B cell (primary cell): ENCODE measurements around the gene ATP5F1E.

Experiments
- CTCF ChIP-seq: fragments of 200-600 bp; IDR thresholded peaks from one replicate; pipeline ENCODE4 v1.8.0; 2022; ENCODE audit warnings: antibody characterized with exemption, mild to moderate bottlenecking
- EZH2 ChIP-seq: IDR thresholded peaks from 2 replicates; pipeline ENCODE4 v1.6.1; 2012; ENCODE audit warnings: borderline replicate concordance, low read depth, mild to moderate bottlenecking, moderate library complexity, low read length; ENCODE audit not compliant: insufficient read depth, poor library complexity, severe bottlenecking

GRCh38 chr20:59077705-59078104, 45.6 kb upstream of the ATP5F1E start:
- TF ChIP-seq CTCF (no peak), EZH2 (no peak)
